Activated naive CD4-positive, alpha-beta T cell treated with anti-CD3 and anti-CD28 coated beads, Interleukin-2, amount 50 U/mL, for 16 hours (primary cell): ENCODE measurements around the gene SETD1B.
"Not testable (repeated sequence)": the region's sequence is repeated elsewhere in the genome, so short reads cannot be mapped to it uniquely, and the experiment has no call there.

ENCODE experiments used
- DNase-seq: peaks from one replicate; pipeline ENCODE4 v3.0.0-alpha.2; 2020

The SETD1B gene

DNA sequence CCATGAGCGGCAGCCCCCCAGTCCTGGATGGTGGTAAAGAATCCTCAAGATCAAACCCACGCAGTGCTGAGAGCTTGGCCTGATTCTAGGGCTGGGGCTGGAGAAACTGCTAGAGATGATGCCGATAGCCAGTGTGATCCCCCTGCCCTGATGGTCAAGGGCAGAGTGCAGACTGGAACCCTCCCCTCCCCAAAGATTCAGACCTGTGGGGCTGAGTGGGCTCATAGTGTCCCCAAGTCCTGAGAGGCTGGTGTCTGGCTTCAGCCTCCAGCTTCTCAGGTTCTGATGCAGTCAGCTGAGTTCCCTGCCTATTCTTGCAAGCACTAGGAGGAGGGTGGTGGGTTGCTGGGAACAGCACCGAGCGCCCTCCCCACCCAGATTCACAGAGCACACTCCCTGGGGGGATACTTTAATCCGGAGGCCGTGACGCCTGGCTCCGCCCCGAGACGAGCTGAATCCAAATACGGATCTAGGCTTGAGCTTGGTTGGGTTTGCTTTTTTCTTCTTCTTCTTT is 22.3 kb upstream of the SETD1B start:
- no peak for DNase-seq

DNA sequence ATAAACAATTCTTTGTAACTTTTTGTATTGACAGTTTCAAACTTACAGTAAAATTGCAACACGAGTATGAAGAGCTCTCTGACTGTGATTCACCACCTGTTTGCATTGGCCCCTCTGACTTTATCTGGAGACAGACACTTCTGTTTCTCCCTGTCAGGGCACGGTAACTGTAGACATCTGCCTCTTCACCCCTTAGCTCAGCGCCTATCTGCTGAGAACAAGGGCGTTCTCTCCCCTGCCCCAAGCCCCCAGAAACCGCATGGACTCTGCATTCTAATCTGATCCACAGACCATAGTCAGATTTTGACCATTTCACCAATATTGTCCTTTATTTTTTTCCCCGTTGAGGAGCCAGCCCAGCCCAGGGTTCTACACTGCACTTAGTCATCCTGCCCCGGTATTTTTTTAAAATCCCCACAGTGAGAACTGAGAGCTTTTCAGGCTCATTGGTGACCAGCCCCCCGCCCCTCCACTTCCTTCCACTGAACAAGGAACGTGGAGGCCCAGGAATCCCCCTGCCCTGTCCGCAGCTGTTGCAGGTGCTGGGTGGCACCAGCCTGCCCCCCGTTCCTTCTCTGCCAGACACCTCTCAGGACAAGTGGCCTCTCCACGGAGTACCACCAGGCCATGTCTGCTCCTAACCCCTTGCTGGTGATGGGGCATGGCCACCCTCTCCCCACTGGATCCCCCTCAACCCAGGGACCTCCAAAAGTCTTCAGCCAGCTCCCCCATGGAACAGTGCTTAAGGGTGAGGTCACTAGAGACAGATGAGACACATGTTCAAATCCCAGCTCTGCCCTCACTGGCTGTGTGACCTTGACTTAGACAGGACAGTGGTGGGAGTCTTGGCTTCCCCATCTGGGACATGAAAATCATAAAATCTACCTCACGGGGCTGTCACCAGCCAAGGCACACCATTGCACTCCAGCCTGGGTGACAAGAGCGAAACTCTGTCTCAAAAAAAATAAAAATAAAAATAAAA is 21.5 kb upstream of the SETD1B start:
- peak; percentile 63 for DNase-seq

DNA sequence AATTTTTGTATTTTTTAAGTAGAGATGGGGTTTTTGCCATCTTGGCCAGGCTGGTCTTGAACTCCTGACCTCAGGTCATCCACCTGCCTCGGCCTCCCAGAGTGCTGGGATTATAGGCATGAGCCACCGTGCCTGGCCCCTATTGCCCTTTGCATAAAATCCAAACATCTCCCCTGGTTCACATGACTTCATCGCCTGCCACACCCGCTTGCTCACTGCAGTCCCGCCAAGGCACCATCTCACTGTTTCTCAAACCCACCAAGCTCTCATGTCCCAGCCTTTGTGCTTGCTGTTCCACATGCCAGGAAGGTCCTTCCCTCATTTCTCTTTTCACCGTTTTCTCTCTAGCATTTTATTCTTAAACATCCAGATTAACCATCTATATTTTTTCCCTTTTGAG is 20.0 kb upstream of the SETD1B start:
- no peak for DNase-seq

DNA sequence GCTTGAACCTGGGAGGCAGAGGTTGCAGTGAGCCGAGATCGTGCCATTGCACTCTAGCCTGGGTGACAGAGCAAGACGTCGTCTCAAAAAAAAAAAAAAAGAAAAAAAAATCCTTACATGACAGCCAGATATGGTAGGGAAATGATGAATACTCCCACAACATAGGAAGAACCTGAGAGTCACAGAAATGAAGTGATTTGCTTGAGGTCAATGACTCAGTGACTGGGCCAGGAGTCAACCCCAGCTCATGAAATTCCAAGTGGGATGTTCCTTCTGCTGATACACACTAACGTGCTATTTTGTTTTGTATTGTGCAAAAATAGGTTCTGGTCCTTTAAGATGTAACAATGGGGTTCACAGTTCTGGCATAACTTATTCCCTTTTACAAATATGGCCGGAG is 19.3 kb upstream of the SETD1B start:
- no peak for DNase-seq

DNA sequence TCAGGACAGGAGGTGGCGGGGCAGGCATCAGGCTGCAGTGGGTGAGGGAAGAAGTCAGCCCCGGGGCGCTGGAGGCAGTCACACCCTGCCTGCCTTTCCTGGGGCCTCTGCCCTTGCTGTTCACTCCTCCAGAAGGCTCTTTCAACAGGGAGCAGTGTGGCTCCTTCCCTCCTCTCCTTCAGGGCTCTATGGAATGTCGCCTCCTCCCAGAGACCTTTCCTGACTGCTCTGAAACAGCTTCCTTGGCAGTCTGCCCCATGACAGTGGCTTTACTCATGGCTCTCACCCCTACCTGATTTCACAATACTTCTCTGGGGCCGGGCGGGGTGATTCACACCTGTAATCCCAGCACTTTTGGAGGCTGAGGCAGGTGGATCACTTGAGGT is 17.4 kb upstream of the SETD1B start:
- DNase-seq, result peak; percentile 55

DNA sequence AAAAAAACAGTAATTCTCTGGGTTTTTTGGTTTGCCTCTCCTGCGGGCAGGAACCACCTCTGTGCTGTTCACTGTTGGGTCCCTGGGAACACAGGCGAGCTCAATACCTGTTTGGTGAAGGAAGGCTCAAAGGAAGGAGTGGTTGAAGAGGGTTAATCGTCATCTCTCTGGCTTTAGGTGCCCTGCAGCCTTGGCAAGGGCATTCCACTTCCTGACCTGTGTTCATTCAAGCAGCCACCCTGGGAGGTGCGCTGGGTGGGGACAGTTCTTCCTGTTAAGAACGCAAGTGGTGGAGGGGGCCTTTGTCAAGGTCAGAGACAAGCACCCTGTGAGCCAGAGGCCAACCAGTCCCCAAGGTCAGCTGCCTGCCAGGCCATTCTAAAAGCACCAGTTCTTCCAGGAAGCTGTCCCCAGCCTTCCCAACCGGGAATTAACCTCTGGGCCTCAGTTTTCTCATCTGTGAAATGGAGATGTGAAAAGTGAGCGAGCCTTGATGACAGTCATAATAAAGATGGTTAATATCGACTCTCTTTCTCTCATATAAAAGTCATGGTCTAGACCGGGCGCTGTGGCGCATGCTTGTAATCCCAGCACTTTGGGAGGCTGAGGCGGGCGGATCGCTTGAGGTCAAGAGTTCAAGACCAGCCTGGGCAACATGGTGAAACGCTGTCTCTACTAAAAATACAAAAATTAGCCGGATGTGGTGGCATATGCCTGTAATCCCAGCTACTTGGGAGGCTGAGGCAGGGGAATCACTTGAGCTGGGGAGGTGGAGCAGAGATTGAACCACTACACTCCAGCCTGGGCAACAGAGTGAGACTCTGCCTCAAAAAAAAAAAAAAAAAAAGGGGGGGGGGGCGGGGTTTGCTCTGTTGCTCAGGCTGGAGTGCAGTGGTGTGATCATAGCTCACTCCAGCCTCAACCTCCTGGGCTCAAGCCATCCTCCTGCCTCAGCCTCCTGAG is 16.5 kb upstream of the SETD1B start:
- no peak for DNase-seq

DNA sequence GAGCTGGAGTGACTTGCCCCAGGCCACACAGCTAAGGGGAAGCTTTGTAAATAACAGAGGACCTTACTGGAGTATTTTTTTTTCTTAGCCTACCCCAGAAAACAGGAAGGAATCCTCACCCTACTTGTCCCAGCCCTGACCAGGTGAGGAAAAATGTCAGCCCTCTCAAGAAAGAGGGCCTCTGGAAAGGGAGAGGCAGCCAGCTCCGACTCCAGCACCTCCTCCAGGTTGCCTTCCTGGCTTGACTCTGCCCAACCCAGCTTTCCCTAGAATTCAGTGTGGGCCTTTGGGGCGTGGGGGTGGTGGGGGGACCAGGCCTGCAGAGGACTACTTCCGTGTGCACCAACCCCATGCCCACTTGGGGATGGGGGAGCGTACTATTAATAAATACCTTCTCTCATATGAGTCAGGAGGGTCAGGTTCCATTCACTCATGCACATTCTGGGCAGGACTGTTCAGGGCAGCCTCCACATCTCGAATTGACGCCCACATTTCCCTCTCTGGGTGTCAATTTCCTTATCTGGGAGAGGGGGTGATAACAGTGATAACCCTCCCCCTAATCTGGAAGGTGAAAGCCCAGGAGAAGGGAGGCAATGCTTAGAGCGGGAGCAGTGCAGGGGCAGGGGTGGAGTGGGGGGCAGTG is 15.5 kb upstream of the SETD1B start:
- DNase-seq, result no peak

DNA sequence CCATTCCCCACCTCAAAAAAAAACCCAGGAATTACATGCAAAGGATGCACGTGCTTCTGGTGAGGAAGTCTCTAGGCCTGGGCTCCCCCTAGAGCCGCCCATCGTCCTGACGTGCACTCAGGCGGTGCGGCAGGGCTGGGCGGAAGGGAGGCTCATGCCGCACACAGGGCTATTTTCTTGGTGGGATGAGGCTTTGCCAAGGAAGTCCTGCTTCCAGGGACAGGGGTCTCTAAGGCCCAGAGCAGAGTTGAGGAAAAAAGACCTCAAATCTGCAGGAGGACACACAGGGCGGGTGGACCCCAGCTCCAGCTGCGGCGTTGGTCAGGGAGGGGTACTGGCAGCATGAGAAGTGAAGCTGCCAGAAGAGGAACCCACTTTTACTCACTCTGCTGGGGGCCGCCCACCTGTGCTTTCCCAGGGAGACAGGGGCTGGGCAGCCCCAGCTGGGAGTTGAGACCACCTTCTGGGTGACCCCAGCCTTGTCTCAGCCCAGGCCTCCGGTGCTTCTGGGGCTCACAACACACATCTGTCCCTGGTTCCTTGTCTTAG is 14.5 kb upstream of the SETD1B start:
- no peak for DNase-seq

DNA sequence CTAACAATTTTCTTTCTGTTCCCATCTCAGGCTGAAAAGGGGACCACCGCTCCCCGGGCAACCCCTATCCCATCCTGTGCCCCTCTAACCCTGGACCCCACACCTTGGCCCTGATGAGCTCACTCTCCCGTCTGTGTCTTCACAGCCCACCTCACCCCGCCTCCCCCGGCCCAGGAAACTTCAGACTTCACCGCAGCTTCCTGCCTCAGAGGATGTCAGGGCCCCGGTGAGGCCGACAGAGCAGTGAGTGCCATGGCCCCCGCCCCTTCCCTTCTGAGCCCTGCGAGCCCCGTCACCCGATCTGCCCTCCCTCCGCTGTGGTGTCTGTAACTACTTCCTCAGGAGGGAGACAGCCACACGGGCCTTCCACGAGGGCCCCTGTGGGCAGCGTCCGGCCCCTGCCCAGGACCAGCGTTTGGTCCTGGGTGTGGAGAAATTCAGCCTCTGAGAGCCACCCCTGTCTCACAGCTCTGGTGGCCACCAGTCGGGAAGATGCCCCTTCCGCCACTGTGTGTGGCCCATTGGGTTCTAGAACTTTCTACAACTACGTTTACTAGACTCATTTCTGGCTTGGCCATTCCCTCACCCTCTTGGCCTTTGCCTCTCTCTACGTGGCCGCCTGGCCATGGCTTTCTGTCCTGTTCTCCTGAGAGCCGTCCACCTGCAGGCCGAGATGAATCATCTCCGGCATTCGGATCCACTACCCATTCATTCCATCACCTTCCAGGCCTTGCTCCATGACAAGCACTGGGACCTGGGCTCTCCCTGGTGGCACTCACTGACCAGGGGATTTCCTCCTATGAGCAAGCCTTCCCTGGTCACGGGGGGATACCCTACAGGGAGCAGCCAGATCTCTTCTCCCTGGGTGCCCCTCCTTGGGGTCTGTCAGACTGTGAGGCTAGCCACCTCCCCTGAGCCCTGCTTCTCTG is 13.7 kb upstream of the SETD1B start:
- peak; percentile 92 for DNase-seq

DNA sequence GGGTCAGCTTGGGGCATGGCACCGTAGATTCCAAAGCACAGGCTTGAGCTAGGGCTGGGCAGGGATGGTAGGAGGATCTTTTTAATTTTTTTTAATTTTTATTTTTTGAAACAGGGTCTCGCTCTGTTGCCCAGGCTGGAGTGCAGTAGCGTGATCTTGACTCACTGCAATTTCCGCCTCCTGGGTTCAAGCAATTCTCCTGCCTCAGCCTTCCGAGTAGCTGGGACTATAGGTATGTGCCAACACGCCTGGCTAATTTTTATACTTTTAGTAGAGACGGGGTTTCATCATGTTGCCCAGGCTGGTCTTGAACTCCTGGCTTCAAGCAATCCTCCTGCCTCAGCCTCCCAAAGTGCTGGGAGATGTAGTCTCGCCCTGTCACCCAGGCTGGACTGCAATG is 13.0 kb upstream of the SETD1B start:
- not testable (repeated sequence) for DNase-seq

DNA sequence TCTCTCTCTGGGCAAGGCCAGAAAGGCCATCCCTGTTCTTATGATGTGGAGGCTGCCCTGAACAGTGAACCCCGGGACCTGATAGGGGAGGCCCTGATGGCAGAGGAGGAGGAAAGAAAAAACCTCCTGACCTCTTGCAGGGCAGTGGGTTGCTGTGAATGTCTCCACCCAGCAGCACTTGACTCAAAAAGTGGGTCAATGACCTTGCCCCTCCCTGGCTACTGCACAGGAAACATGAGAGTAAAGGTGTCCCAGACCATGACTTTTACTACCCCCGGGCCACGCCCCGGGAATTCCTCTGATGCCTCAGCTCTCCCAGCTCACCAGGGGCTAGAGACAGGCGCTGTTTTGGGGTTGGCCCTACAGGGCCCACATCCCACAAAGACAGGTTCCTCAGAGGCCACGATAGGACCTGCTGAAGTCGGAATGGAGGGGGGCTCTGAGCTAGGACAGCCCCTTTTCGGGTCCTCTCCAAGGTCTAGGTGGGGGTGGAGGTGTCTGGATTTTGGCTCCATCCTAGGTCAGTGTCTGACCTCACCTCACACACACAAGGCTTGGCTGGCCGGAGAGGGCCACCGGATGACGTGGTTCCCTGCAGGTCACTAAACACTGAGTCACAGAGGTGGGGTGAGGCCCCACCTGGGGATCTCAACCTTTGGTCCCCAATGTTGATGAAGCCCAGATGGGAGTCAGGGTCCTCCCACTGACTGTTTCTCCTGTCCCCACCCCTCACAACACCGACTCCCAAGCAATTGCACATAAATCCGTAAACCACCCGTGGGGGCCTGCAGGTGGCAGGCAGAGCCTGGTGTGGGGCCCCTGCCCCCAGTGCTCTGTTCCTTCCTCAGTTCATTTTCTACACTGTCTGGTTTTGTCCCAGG is 11.9 kb upstream of the SETD1B start:
- DNase-seq, result no peak

DNA sequence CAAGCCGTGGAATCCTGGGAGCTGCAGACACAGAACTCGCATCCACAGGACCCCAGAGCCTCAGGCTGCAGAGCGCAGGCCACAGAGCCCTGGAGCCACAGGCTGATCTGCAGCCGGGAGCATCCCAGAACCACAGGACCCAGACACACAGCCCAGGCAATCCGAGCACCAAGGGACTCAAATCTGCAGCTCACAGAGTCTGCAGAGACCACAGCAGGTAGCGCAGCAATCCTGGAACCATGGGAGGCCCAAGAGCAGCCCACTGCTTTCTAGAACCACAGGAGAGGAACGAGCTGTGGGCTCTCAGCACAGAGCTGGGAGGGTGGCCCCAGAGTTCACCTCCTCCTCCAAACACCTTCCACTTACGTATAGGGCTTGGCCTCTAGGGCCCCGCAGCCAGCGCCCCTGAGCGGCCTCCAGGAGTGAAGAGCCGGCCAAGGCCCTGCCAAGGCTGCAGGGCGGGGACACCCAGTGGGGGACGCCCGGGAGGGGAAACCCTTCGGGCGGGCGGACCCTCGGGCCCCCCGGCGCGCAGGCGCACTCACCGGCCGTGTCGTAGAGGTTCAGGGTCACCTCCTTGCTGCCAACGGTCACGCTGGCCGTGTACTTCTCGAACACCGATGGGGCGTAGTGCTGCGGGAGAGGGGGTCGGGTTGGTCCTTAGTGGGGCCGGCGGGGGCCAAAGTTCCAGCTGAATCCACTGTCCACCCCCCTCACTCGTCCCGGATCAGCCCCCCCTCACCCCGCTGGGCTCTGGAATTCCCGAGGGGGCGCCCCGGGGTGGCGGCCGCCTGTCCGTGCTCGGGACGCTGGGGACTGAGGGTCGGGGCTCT is 11.0 kb upstream of the SETD1B start:
- DNase-seq, result peak; percentile 59

DNA sequence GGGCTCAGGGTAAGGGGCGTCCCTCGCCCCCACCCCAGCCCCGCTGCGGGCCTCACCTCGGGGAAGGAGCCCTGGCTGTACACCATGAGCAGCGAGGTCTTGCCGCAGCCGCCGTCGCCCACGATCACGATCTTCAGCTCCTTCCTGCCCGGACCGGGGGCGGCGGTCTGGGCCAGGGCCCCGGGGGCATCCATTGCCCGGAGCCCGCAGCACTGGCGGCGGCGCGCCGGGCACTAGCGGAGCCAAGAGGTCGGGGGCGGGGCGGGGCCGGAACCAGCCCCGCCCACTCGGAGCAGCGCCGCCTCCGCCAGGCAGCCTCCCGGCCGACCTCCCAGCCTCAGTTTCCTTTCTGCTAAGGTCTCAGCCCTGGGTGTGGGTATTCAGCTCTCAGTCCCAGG is 10.4 kb upstream of the SETD1B start, which contains the start of gene RHOF:
RHOF (minus strand) TSS at position 249 of the 398 bp plus-strand sequence; CDS start at position 194, 55 bp downstream.
- DNase-seq, result peak; percentile 72

DNA sequence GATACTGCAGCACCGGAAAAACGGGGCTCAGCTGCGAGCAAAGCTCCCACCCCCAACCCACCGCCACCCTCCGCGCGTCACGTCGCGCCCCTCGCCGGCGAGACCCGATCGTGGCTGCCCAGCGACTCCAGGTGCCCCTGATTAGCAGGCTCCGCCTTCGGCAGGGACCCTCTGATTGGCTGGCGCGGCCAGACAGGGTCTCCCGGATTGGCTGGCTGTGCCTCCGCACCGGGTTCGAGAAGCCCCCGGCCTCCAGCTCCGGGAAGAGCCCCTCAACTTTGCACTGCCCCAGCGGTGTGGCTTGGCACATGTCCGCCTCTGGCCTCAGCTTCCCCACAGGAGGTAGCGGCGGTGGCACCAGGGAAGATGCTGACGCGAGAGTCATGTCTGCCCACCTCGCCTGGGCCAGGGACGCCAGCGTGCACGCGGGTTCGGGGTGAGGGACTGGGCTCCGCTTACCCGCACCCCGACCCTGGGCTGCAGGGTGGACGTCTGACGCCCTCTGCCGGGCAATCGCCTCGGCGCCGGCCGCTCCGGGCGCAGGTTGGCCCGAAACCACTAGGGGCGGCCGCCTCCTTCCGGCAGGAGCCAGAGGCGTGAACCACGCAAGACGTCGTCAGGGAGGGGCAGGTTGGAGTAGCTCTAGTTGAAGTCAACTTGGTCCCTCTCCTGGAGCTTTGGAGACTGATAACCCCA is 9.8 kb upstream of the SETD1B start:
- DNase-seq, result peak; percentile 96

DNA sequence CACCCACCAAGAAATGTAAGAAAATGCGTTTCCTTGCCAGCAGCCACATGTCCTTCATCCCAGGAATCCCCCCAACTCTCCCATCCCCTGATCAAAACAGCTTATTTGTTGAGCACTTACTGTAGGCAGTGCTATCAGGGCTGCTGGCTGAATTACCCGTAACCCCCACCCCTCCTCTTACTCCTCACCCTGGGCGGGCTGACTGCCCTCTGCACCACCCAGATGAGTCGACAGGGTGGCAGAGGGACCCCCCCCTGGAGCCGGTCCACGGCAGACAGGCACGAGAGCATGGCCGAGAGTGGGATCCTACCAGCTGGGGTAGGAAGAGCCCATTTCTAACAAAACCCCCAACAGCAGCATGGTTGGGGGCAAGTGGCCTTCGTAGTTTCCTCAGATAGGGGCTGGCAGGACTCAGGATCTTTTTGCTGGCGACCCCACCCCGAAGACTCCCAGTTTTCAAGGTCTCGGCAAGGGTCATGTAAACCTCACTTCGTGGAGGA is 9.2 kb upstream of the SETD1B start:
- DNase-seq, result no peak

DNA sequence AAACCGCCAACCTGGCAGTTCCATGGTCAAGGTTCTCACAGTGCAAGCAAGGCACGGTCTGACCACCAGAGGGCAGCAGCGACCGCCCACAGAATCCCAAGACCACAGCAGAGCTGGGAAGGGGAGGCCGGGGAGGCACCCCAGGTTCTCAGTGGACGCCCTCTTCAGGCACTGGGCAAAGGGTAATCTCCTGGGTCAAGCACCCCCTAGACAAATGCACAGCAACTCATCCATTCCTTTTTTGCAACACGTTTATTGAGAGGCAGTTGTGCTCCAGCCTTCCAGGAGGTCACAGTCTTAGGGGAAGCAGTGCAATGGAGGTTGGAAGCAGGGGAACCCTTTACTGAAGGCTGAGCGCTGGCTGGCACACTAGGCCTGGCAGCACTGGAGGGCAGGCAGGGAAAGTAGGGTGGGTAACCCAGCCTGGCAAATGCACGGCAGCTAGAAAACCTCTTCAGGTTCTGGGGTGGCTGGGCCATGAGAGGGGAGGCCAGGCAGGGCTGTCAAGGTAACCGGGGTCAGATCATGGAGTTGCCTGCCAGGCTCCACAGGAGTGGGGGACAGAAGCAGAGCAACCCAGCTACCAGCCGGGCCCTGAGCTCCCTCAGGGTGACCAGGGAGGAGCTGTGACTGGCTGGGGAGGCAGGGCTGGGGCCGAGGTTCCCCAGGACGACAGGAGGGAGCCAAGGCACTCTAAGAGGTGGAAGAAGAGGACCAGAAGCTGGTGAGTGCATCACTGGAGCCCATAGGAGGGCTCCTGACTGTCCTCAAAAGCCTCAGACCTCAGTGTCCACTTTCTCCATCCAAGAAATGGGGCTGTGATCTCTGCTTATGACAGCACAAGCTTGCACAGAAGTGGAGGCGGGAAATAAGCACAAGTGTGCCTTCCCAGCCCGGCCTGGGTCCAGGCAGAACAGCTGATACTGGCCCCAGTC is 8.5 kb upstream of the SETD1B start:
- DNase-seq, result peak; percentile 82
